IPS-NIHi7 (cell line): Measurements from ENCODE around the gene RUFY1.
A peak's percentile ranks its signal among the peaks of the same experiment; 100 is the strongest.
"Not testable (repeated sequence)": the region's sequence is repeated elsewhere in the genome, so short reads cannot be mapped to it uniquely, and the experiment has no call there.

ENCODE experiments used
- DNase-seq: peaks from one replicate; pipeline ENCODE4 v3.0.0; 2012; ENCODE audit warnings: mixed read lengths; ENCODE audit errors: extremely low spot score

The RUFY1 gene

GRCh38 chr5:179621551-179622214 is 71.3 kb downstream of the RUFY1 start:
- DNase-seq = no peak

GRCh38 chr5:179623003-179623905 is 72.9 kb downstream of the RUFY1 start, which contains the start of gene HNRNPH1:
Gene HNRNPH1, minus strand, starts transcription at chr5:179623671. Its CDS starts 538 bp downstream, at chr5:179623133.
- DNase-seq = peak; percentile 98

GRCh38 chr5:179623906-179624741 is 73.8 kb downstream of the RUFY1 start:
- no peak for DNase-seq

- DNase-seq = peak; percentile 38
Measured at GRCh38 chr5:179624841-179625271, 74.5 kb downstream of the RUFY1 start.

- DNase-seq = not testable (repeated sequence)
Measured at GRCh38 chr5:179633501-179634369, 83.4 kb downstream of the RUFY1 start.

GRCh38 chr5:179634370-179635172 is 84.2 kb downstream of the RUFY1 start:
- not testable (repeated sequence) for DNase-seq

GRCh38 chr5:179639296-179639695 is 88.9 kb downstream of the RUFY1 start:
- not testable (repeated sequence) for DNase-seq

GRCh38 chr5:179641745-179642144 is 91.4 kb downstream of the RUFY1 start:
- DNase-seq = not testable (repeated sequence)

- DNase-seq = not testable (repeated sequence)
Measured at GRCh38 chr5:179642626-179643025, 92.3 kb downstream of the RUFY1 start.

GRCh38 chr5:179643141-179643920 is 93.0 kb downstream of the RUFY1 start:
- DNase-seq = not testable (repeated sequence)

- DNase-seq = not testable (repeated sequence)
Measured at GRCh38 chr5:179644766-179645165, 94.4 kb downstream of the RUFY1 start.

- DNase-seq = no peak
Measured at GRCh38 chr5:179648410-179648809, 98.1 kb downstream of the RUFY1 start.

GRCh38 chr5:179649166-179649703 is 98.9 kb downstream of the RUFY1 start:
- not testable (repeated sequence) for DNase-seq

- not testable (repeated sequence) for DNase-seq
Measured at GRCh38 chr5:179650245-179650644, 99.9 kb downstream of the RUFY1 start.

- DNase-seq = not testable (repeated sequence)
Measured at GRCh38 chr5:179653135-179653534, 102.8 kb downstream of the RUFY1 start.

- not testable (repeated sequence) for DNase-seq
Measured at GRCh38 chr5:179657302-179658178, 107.2 kb downstream of the RUFY1 start.

- DNase-seq = not testable (repeated sequence)
Measured at GRCh38 chr5:179658179-179658856, 108.0 kb downstream of the RUFY1 start.
